ENCODE results near the gene ARRB1.
"Not testable (repeated sequence)": the region's sequence is repeated elsewhere in the genome, so short reads cannot be mapped to it uniquely, and the experiment has no call there.

Gene ARRB1

GRCh38 chr11:75371949-75372876 lies 20.8 kb upstream of the ARRB1 start:
- peak; percentile 14 for DNase-seq (ENCODE audit: low read depth)

GRCh38 chr11:75369560-75370255 lies 18.2 kb upstream of the ARRB1 start:
- DNase-seq (ENCODE audit: low read depth): no peak

- not testable (repeated sequence) for DNase-seq (ENCODE audit: low read depth)
Observed at GRCh38 chr11:75366826-75367225, 15.4 kb upstream of the ARRB1 start.

GRCh38 chr11:75365711-75366181 lies 14.3 kb upstream of the ARRB1 start:
- DNase-seq (ENCODE audit: low read depth): no peak

GRCh38 chr11:75362285-75362684 lies 10.8 kb upstream of the ARRB1 start:
- DNase-seq (ENCODE audit: low read depth): not testable (repeated sequence)

- no peak for DNase-seq (ENCODE audit: low read depth)
Observed at GRCh38 chr11:75356613-75357012, 5.2 kb upstream of the ARRB1 start.

GRCh38 chr11:75355051-75355450 lies 3.6 kb upstream of the ARRB1 start:
- DNase-seq (ENCODE audit: low read depth): no peak

- DNase-seq (ENCODE audit: low read depth): no peak
Observed at GRCh38 chr11:75352588-75353206, 1.2 kb upstream of the ARRB1 start.

- DNase-seq (ENCODE audit: low read depth): peak; percentile 64
Observed at GRCh38 chr11:75351791-75352587, 528 bp upstream of the ARRB1 start.

GRCh38 chr11:75350743-75351540 lies 519 bp downstream of the ARRB1 start:
- peak; percentile 26 for DNase-seq (ENCODE audit: low read depth)

GRCh38 chr11:75350122-75350742 lies 1.2 kb downstream of the ARRB1 start:
- no peak for DNase-seq (ENCODE audit: low read depth)

GRCh38 chr11:75349521-75350116 lies 1.8 kb downstream of the ARRB1 start:
- DNase-seq (ENCODE audit: low read depth): no peak

GRCh38 chr11:75347781-75348566 lies 3.5 kb downstream of the ARRB1 start:
- peak; percentile 93 for DNase-seq (ENCODE audit: low read depth)

- peak; percentile 53 for DNase-seq (ENCODE audit: low read depth)
Observed at GRCh38 chr11:75346912-75347647, 4.4 kb downstream of the ARRB1 start.

- no peak for DNase-seq (ENCODE audit: low read depth)
Observed at GRCh38 chr11:75346296-75346695, 5.2 kb downstream of the ARRB1 start.

GRCh38 chr11:75345455-75346160 lies 5.9 kb downstream of the ARRB1 start:
- DNase-seq (ENCODE audit: low read depth): no peak

GRCh38 chr11:75344761-75345454 lies 6.6 kb downstream of the ARRB1 start:
- no peak for DNase-seq (ENCODE audit: low read depth)
